Mammary epithelial cell (primary cell): ENCODE results near the gene TMPRSS3.

Experiments used
- EZH2 ChIP-seq: IDR thresholded peaks from 2 replicates; pipeline ENCODE4 v1.6.1; 2012; ENCODE audit warnings: low read length, inconsistent platforms, borderline replicate concordance
- TF ChIP-seq, protein P1 (sequence below), 2 donors: IDR thresholded peaks in 1 of 2; conservative IDR thresholded peaks in 1 of 2; 2 replicates each; pipeline ENCODE4 v1.5.1; 2011 to 2012; ENCODE audit warnings: inconsistent platforms in 2 of 2, low read length in 2 of 2, mild to moderate bottlenecking in 2 of 2, control low read depth in 1 of 2, low read depth in 1 of 2; ENCODE audit not compliant: insufficient read depth in 1 of 2; ENCODE audit errors: extremely low read depth in 1 of 2

DNA sequence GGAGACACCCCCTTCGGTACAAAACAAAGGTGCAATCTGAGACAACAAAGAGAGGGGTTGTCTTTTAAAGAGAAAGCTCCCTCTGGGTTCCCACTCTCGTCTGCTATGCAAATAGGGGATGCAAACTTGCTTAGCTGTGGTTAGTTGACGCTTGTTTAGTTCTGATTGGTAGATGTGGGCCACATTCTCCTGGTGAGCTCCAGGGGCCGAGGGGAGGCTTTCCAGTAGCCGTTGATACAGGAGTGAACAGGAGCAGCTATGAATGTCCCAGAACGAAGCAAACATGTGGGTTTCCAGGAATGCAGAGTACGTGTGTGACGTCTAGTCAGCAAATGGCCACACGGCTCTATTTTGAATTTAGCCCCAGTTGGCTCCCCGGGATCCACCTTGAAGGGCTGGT lies 59.8 kb downstream of the TMPRSS3 start:
- TF ChIP-seq, protein P1, sequence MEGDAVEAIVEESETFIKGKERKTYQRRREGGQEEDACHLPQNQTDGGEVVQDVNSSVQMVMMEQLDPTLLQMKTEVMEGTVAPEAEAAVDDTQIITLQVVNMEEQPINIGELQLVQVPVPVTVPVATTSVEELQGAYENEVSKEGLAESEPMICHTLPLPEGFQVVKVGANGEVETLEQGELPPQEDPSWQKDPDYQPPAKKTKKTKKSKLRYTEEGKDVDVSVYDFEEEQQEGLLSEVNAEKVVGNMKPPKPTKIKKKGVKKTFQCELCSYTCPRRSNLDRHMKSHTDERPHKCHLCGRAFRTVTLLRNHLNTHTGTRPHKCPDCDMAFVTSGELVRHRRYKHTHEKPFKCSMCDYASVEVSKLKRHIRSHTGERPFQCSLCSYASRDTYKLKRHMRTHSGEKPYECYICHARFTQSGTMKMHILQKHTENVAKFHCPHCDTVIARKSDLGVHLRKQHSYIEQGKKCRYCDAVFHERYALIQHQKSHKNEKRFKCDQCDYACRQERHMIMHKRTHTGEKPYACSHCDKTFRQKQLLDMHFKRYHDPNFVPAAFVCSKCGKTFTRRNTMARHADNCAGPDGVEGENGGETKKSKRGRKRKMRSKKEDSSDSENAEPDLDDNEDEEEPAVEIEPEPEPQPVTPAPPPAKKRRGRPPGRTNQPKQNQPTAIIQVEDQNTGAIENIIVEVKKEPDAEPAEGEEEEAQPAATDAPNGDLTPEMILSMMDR (conservative IDR thresholded peaks at IDR 0.05 in 1 of 2, IDR thresholded peaks at IDR 0.05 in 1 of 2; ENCODE audit: extremely low read depth in 1 of 2, insufficient read depth in 1 of 2, low read depth in 1 of 2, low read length in 2 of 2): no peak
- no peak for TF ChIP-seq EZH2
